Activated CD8-positive, alpha-beta memory T cell treated with anti-CD3 and anti-CD28 coated beads, Interleukin-2, amount 50 U/mL, for 48 hours (primary cell): Measurements from ENCODE around the gene LMOD2.
"Not testable (repeated sequence)": the region's sequence is repeated elsewhere in the genome, so short reads cannot be mapped to it uniquely, and the experiment has no call there.

ENCODE experiments used
- DNase-seq: peaks from one replicate; pipeline ENCODE4 v3.0.0-alpha.2; 2020

Gene LMOD2

GRCh38 chr7:123655614-123656013 lies at the start of gene LMOD2:
Gene LMOD2 (plus strand): TSS chr7:123655866. CDS start chr7:123655964, 98 bp downstream.
- no peak for DNase-seq

- no peak for DNase-seq
Measured at GRCh38 chr7:123607423-123607975, 48.2 kb upstream of the LMOD2 start.

GRCh38 chr7:123608991-123609882 lies 46.4 kb upstream of the LMOD2 start:
- no peak for DNase-seq

GRCh38 chr7:123609883-123610239 lies 45.8 kb upstream of the LMOD2 start:
- no peak for DNase-seq

GRCh38 chr7:123612024-123612423 lies 43.6 kb upstream of the LMOD2 start:
- DNase-seq: no peak

- no peak for DNase-seq
Measured at GRCh38 chr7:123615344-123615743, 40.3 kb upstream of the LMOD2 start.

- no peak for DNase-seq
Measured at GRCh38 chr7:123616223-123616622, 39.4 kb upstream of the LMOD2 start.

GRCh38 chr7:123621707-123622106 lies 34.0 kb upstream of the LMOD2 start:
- DNase-seq: no peak

- DNase-seq: no peak
Measured at GRCh38 chr7:123622660-123623386, 32.8 kb upstream of the LMOD2 start.

GRCh38 chr7:123624527-123625183 lies 31.0 kb upstream of the LMOD2 start:
- peak; percentile 87 for DNase-seq

- no peak for DNase-seq
Measured at GRCh38 chr7:123625254-123625653, 30.4 kb upstream of the LMOD2 start.

- no peak for DNase-seq
Measured at GRCh38 chr7:123627851-123628250, 27.8 kb upstream of the LMOD2 start.

- no peak for DNase-seq
Measured at GRCh38 chr7:123628829-123629228, 26.8 kb upstream of the LMOD2 start.

- no peak for DNase-seq
Measured at GRCh38 chr7:123629281-123629680, 26.4 kb upstream of the LMOD2 start.

GRCh38 chr7:123632808-123633207 lies 22.9 kb upstream of the LMOD2 start:
- DNase-seq: no peak

GRCh38 chr7:123633553-123633952 lies 22.1 kb upstream of the LMOD2 start:
- no peak for DNase-seq

- not testable (repeated sequence) for DNase-seq
Measured at GRCh38 chr7:123634011-123634573, 21.6 kb upstream of the LMOD2 start.

- DNase-seq: no peak
Measured at GRCh38 chr7:123635551-123636359, 19.9 kb upstream of the LMOD2 start.

GRCh38 chr7:123637203-123637602 lies 18.5 kb upstream of the LMOD2 start:
- no peak for DNase-seq

- DNase-seq: no peak
Measured at GRCh38 chr7:123637878-123638277, 17.8 kb upstream of the LMOD2 start.

GRCh38 chr7:123639631-123640030 lies 16.0 kb upstream of the LMOD2 start:
- DNase-seq: no peak

- no peak for DNase-seq
Measured at GRCh38 chr7:123640583-123640982, 15.1 kb upstream of the LMOD2 start.
